ENCODE results near the gene ATP12A.

Gene ATP12A

DNA sequence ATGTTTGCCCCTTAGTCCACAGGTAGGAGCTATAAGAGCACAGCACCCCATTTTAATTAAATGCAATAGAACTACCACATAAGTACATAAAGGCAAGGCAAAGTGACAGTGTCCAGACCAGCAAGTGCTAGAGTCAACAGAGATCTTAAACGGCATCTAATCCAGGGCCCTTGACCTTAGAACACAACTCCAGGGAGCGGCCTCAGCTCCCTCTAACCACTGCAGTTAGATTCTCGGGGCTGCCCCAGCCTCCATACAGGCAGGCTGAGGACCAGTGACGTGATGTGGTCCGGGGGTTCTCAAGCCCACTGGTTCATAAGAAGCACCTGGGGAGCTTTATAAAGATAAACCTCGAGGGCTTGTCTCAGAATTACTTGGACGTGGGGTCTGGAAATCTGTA is 10.0 kb upstream of the ATP12A start:
- TF ChIP-seq EZH2phosphoT487 (IDR thresholded peaks at IDR 0.05; ENCODE audit: borderline replicate concordance) = no peak
- TF ChIP-seq, protein P1, sequence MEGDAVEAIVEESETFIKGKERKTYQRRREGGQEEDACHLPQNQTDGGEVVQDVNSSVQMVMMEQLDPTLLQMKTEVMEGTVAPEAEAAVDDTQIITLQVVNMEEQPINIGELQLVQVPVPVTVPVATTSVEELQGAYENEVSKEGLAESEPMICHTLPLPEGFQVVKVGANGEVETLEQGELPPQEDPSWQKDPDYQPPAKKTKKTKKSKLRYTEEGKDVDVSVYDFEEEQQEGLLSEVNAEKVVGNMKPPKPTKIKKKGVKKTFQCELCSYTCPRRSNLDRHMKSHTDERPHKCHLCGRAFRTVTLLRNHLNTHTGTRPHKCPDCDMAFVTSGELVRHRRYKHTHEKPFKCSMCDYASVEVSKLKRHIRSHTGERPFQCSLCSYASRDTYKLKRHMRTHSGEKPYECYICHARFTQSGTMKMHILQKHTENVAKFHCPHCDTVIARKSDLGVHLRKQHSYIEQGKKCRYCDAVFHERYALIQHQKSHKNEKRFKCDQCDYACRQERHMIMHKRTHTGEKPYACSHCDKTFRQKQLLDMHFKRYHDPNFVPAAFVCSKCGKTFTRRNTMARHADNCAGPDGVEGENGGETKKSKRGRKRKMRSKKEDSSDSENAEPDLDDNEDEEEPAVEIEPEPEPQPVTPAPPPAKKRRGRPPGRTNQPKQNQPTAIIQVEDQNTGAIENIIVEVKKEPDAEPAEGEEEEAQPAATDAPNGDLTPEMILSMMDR (conservative IDR thresholded peaks at IDR 0.05; ENCODE audit: low read length) = no peak
- no peak overlapping the region for H3K4me3 ChIP-seq (ENCODE audit: low read length, poor library complexity, severe bottlenecking)
- H3K4me2 ChIP-seq (ENCODE audit: low read depth, low read length, poor library complexity, severe bottlenecking) = no peak overlapping the region
- H3K79me2 ChIP-seq (ENCODE audit: insufficient read depth, low read length) = no peaks in the 10 kb centered on the region
- H3F3A ChIP-seq (ENCODE audit: low read depth) = no peaks in the 10 kb centered on the region
- H2AFZ ChIP-seq (ENCODE audit: low read length) = peak overlapping the region; percentile 98; the same call in 1 of the 2 replicates
- no peaks in the 10 kb centered on the region for H3K9me3 ChIP-seq (ENCODE audit: insufficient read depth, low read depth, low read length)
- H4K20me1 ChIP-seq (ENCODE audit: insufficient read depth, low read length, poor library complexity, severe bottlenecking) = no peaks in the 10 kb centered on the region
- no peaks in the 10 kb centered on the region for H3K9me2 ChIP-seq (replicated peaks; ENCODE audit: low read depth, low read length)
- no peaks in the 10 kb centered on the region for H3K36me3 ChIP-seq (ENCODE audit: insufficient read depth, low read length)
- H3K9ac ChIP-seq (ENCODE audit: low read depth, low read length, poor library complexity, severe bottlenecking) = peak overlapping the region; percentile 63
- no peaks in the 10 kb centered on the region for H3K27me3 ChIP-seq (ENCODE audit: insufficient read depth, low read length, poor library complexity, severe bottlenecking)
- H3K4me1 ChIP-seq (ENCODE audit: insufficient read depth, low read length, poor library complexity, severe bottlenecking) = peaks cover 10% of the 10 kb centered on the region

DNA sequence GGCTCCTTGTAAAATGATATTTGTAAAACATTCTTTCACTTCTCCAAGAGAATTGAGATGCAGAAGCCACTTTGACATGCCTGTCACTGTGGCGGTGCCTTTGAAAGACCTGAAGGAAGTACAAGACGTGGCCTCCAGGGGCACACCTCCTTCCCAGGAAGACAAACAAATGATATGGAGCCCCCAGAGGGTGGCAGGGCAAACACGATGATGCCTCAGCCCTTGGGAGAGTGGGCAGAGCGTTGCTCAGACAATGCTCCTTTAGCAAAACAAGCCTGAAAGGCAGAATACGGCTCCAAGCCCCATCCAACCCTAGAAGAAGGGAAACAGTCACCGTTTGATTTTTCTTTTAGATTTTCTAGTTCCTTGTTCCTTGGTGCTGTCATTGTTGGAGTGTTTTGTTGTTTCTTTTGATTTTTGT is 9.2 kb upstream of the ATP12A start:
- H3K4me3 ChIP-seq (ENCODE audit: low read length, poor library complexity, severe bottlenecking) = peak overlapping the region; percentile 67
- no peaks in the 10 kb centered on the region for H3K27me3 ChIP-seq (ENCODE audit: insufficient read depth, low read length, poor library complexity, severe bottlenecking)
- peak overlapping the region; percentile 85 for H3K4me2 ChIP-seq (ENCODE audit: low read depth, low read length, poor library complexity, severe bottlenecking)
- H3K79me2 ChIP-seq (ENCODE audit: insufficient read depth, low read length) = no peaks in the 10 kb centered on the region
- H3K9ac ChIP-seq (ENCODE audit: low read depth, low read length, poor library complexity, severe bottlenecking) = peak overlapping the region; percentile 63
- peak overlapping the region; percentile 98 for H2AFZ ChIP-seq (ENCODE audit: low read length)
- no peaks in the 10 kb centered on the region for H3K36me3 ChIP-seq (ENCODE audit: insufficient read depth, low read length)
- peaks cover 10% of the 10 kb centered on the region for H3K4me1 ChIP-seq (ENCODE audit: insufficient read depth, low read length, poor library complexity, severe bottlenecking)
- no peaks in the 10 kb centered on the region for H3F3A ChIP-seq (ENCODE audit: low read depth)
- TF ChIP-seq, protein P1 (conservative IDR thresholded peaks at IDR 0.05; ENCODE audit: low read length) = peak; percentile 60; the same call in 1 of the 2 replicates
- TF ChIP-seq EZH2phosphoT487 (IDR thresholded peaks at IDR 0.05; ENCODE audit: borderline replicate concordance) = no peak
- no peaks in the 10 kb centered on the region for H4K20me1 ChIP-seq (ENCODE audit: insufficient read depth, low read length, poor library complexity, severe bottlenecking)
- no peaks in the 10 kb centered on the region for H3K9me2 ChIP-seq (replicated peaks; ENCODE audit: low read depth, low read length)
- H3K9me3 ChIP-seq (ENCODE audit: insufficient read depth, low read depth, low read length) = no peaks in the 10 kb centered on the region

DNA sequence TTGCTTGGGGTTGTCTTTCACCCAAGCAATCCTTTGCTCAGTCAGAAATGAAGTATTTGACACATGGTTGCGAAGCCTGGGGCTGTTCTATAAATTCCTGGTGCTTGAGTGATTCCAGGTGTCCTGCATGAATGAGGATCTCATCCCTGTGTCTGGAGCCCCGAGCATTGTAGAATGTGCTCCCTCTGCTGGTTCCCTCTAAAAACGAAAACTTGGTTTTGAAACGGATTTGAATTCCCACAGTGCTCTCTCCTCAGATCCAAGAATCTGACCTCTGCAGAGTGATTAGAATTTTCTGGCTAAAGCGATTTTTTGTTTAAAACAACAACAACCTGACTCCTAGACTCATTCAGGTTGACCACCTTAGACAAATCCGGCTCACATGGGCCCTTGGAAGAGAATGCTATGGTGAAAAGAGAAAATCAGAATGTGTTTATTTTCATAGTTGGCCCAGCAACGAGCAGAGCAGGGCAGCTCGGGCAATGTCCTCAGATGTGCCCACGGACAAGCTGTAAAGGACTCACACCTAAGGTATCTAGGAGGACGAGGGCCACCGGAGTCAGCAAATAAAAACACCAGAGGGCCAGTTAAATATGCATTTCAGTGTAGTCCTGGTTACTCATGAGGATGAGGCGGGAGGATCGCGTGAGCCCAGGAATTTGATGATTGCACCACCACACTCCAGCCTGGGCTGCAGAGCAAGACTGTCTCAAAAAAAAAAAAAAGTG is 8.7 kb upstream of the ATP12A start:
- peak overlapping the region; percentile 67 for H3K4me3 ChIP-seq (ENCODE audit: low read length, poor library complexity, severe bottlenecking)
- H3K36me3 ChIP-seq (ENCODE audit: insufficient read depth, low read length) = no peaks in the 10 kb centered on the region
- no peaks in the 10 kb centered on the region for H3K27me3 ChIP-seq (ENCODE audit: insufficient read depth, low read length, poor library complexity, severe bottlenecking)
- no peaks in the 10 kb centered on the region for H4K20me1 ChIP-seq (ENCODE audit: insufficient read depth, low read length, poor library complexity, severe bottlenecking)
- peaks cover 10% of the 10 kb centered on the region for H3K4me1 ChIP-seq (ENCODE audit: insufficient read depth, low read length, poor library complexity, severe bottlenecking)
- H3K9me3 ChIP-seq (ENCODE audit: insufficient read depth, low read depth, low read length) = no peaks in the 10 kb centered on the region
- no peak for TF ChIP-seq EZH2phosphoT487 (IDR thresholded peaks at IDR 0.05; ENCODE audit: borderline replicate concordance)
- TF ChIP-seq, protein P1 (conservative IDR thresholded peaks at IDR 0.05; ENCODE audit: low read length) = peak; percentile 60
- no peaks in the 10 kb centered on the region for H3F3A ChIP-seq (ENCODE audit: low read depth)
- H3K9ac ChIP-seq (ENCODE audit: low read depth, low read length, poor library complexity, severe bottlenecking) = peak overlapping the region; percentile 63
- no peaks in the 10 kb centered on the region for H3K79me2 ChIP-seq (ENCODE audit: insufficient read depth, low read length)
- peak overlapping the region; percentile 85 for H3K4me2 ChIP-seq (ENCODE audit: low read depth, low read length, poor library complexity, severe bottlenecking)
- peak overlapping the region; percentile 98 for H2AFZ ChIP-seq (ENCODE audit: low read length)
- no peaks in the 10 kb centered on the region for H3K9me2 ChIP-seq (replicated peaks; ENCODE audit: low read depth, low read length)
